HEK293T (cell line): ENCODE data around the gene GXYLT1.

Experiments used
- FOXA1 ChIP-seq: fragments of 450-650 bp; IDR thresholded peaks from 2 replicates; pipeline ENCODE4 v1.6.1; 2016; ENCODE audit warnings: mild to moderate bottlenecking
- FOXM1 ChIP-seq: fragments of 450-650 bp; IDR thresholded peaks from 2 replicates; pipeline ENCODE4 v1.6.1; 2017; ENCODE audit warnings: mild to moderate bottlenecking, borderline replicate concordance
- HDGF ChIP-seq: fragments of 450-650 bp; IDR thresholded peaks from 2 replicates; pipeline ENCODE4 v1.6.1; 2017; ENCODE audit warnings: antibody characterized with exemption, borderline replicate concordance
- NFRKB ChIP-seq: fragments of 450-650 bp; IDR thresholded peaks from 2 replicates; pipeline ENCODE4 v1.6.1; 2016; ENCODE audit warnings: mild to moderate bottlenecking, moderate library complexity
- SUZ12 ChIP-seq: fragments of 450-650 bp; IDR thresholded peaks from 2 replicates; pipeline ENCODE4 v1.6.1; 2016; ENCODE audit warnings: mild to moderate bottlenecking
- TF ChIP-seq, protein P1 (sequence below): fragments of 450-650 bp; IDR thresholded peaks from 2 replicates; pipeline ENCODE4 v1.6.1; 2016

DNA sequence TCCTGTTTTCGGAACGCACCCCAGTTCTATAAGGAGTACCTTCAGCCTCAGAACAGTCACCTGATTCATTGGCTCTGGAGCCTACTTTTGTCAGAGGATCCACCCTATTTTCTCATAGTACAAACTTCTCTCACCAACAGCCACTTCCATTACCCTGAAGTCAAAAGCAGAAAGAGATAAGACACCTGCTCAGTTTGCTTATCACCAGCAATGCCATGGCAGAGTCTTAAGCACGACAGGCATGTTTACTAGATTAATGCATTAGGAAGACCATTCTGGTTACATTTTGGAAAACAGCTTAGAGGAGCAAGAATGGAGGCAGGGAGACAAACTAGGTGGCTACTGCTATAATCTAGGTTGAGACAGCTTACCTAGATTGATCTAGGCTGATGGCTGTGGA, 67.7 kb downstream of the GXYLT1 start:
- TF ChIP-seq SUZ12, result no peak
- TF ChIP-seq FOXM1, result no peak
- TF ChIP-seq, protein P1, sequence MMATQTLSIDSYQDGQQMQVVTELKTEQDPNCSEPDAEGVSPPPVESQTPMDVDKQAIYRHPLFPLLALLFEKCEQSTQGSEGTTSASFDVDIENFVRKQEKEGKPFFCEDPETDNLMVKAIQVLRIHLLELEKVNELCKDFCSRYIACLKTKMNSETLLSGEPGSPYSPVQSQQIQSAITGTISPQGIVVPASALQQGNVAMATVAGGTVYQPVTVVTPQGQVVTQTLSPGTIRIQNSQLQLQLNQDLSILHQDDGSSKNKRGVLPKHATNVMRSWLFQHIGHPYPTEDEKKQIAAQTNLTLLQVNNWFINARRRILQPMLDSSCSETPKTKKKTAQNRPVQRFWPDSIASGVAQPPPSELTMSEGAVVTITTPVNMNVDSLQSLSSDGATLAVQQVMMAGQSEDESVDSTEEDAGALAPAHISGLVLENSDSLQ, result no peak
- no peak for TF ChIP-seq FOXA1
- TF ChIP-seq HDGF, result no peak
- no peak for TF ChIP-seq NFRKB
